ENCODE data around the gene TSPAN9.

The TSPAN9 gene

GRCh38 chr12:3044141-3044630, 33.0 kb upstream of the TSPAN9 start:
- no peak overlapping the region for H3K9ac ChIP-seq (ENCODE audit: low read length)
- no peak overlapping the region for H3K4me3 ChIP-seq (ENCODE audit: low read depth, low read length, poor library complexity, severe bottlenecking)
- TF ChIP-seq CTCF (IDR thresholded peaks at IDR 0.05; ENCODE audit: low read length) (no peak), EZH2 (IDR thresholded peaks at IDR 0.05; ENCODE audit: borderline replicate concordance, low read length) (no peak)
- H3F3A ChIP-seq (ENCODE audit: insufficient read depth, low read length): no peaks in the 10 kb centered on the region
- no peaks in the 10 kb centered on the region for H3K36me3 ChIP-seq (ENCODE audit: insufficient read depth, low read length)
- H2AFZ ChIP-seq (ENCODE audit: low read length): no peak overlapping the region
- no peaks in the 10 kb centered on the region for H3K79me2 ChIP-seq (ENCODE audit: insufficient read depth, low read length)
- no peak overlapping the region for H3K4me2 ChIP-seq (ENCODE audit: low read length)
- H3K9me3 ChIP-seq (ENCODE audit: low read length): no peaks in the 10 kb centered on the region
- no peaks in the 10 kb centered on the region for H4K20me1 ChIP-seq (ENCODE audit: insufficient read depth, low read length)
- no peaks in the 10 kb centered on the region for H3K9me2 ChIP-seq (ENCODE audit: low read depth, low read length)
- H3K4me1 ChIP-seq (ENCODE audit: insufficient read depth, low read length, severe bottlenecking): peaks cover 27% of the 10 kb centered on the region
- H3K27me3 ChIP-seq (ENCODE audit: insufficient read depth, low read length): no peaks in the 10 kb centered on the region
- H3K27ac ChIP-seq (ENCODE audit: low read depth, low read length, poor library complexity, severe bottlenecking): no peak overlapping the region

GRCh38 chr12:3045494-3045893, 31.7 kb upstream of the TSPAN9 start:
- Histone ChIP-seq H3K27me3 (ENCODE audit: insufficient read depth, low read length) (no peaks in the 10 kb centered on the region; the same call in 1 of the 2 replicates), H3F3A (ENCODE audit: insufficient read depth, low read length) (no peaks in the 10 kb centered on the region), H3K4me2 (ENCODE audit: low read length) (no peak overlapping the region), H4K20me1 (ENCODE audit: insufficient read depth, low read length) (no peaks in the 10 kb centered on the region), H3K9me2 (ENCODE audit: low read depth, low read length) (no peaks in the 10 kb centered on the region), H3K4me3 (ENCODE audit: low read depth, low read length, poor library complexity, severe bottlenecking) (no peak overlapping the region), H3K4me1 (ENCODE audit: insufficient read depth, low read length, severe bottlenecking) (peaks cover 32% of the 10 kb centered on the region), H3K79me2 (ENCODE audit: insufficient read depth, low read length) (no peaks in the 10 kb centered on the region), H2AFZ (ENCODE audit: low read length) (no peak overlapping the region), H3K36me3 (ENCODE audit: insufficient read depth, low read length) (no peaks in the 10 kb centered on the region), H3K27ac (ENCODE audit: low read depth, low read length, poor library complexity, severe bottlenecking) (no peak overlapping the region), H3K9ac (ENCODE audit: low read length) (no peak overlapping the region), H3K9me3 (ENCODE audit: low read length) (no peaks in the 10 kb centered on the region)
- TF ChIP-seq EZH2 (IDR thresholded peaks at IDR 0.05; ENCODE audit: borderline replicate concordance, low read length) (no peak), CTCF (IDR thresholded peaks at IDR 0.05; ENCODE audit: low read length) (no peak)

- H4K20me1 ChIP-seq (ENCODE audit: insufficient read depth, low read length): no peaks in the 10 kb centered on the region
- H3F3A ChIP-seq (ENCODE audit: insufficient read depth, low read length): no peaks in the 10 kb centered on the region
- H3K4me2 ChIP-seq (ENCODE audit: low read length): no peak overlapping the region
- H3K9me3 ChIP-seq (ENCODE audit: low read length): no peaks in the 10 kb centered on the region
- no peak overlapping the region for H3K9ac ChIP-seq (ENCODE audit: low read length)
- H3K9me2 ChIP-seq (ENCODE audit: low read depth, low read length): no peaks in the 10 kb centered on the region
- no peaks in the 10 kb centered on the region; the same call in 1 of the 2 replicates for H3K27me3 ChIP-seq (ENCODE audit: insufficient read depth, low read length)
- no peak for TF ChIP-seq EZH2 (IDR thresholded peaks at IDR 0.05; ENCODE audit: borderline replicate concordance, low read length)
- no peak for TF ChIP-seq CTCF (IDR thresholded peaks at IDR 0.05; ENCODE audit: low read length)
- no peak overlapping the region for H3K4me3 ChIP-seq (ENCODE audit: low read depth, low read length, poor library complexity, severe bottlenecking)
- no peaks in the 10 kb centered on the region for H3K79me2 ChIP-seq (ENCODE audit: insufficient read depth, low read length)
- no peak overlapping the region for H3K27ac ChIP-seq (ENCODE audit: low read depth, low read length, poor library complexity, severe bottlenecking)
- no peaks in the 10 kb centered on the region for H3K36me3 ChIP-seq (ENCODE audit: insufficient read depth, low read length)
- no peak overlapping the region for H2AFZ ChIP-seq (ENCODE audit: low read length)
- H3K4me1 ChIP-seq (ENCODE audit: insufficient read depth, low read length, severe bottlenecking): peaks cover 32% of the 10 kb centered on the region
These were observed 31.2 kb upstream of the TSPAN9 start for GRCh38 chr12:3045989-3046388.

All from OCI-LY1 (cell line).